GM11168 (cell line): Measurements from ENCODE around the gene PLEKHB1.

Experiments used
- in situ Hi-C: fragments of 300-500 bp; cut with MboI; formaldehyde crosslinking; loops from one replicate; pipeline ENCODE4 v1.12.0; 2022; ENCODE audit warnings: low sequenced_read_pairs; ENCODE audit not compliant: unreplicated experiment

PLEKHB1 gene

GRCh38 chr11:73647459-73648100, 1.2 kb downstream of the PLEKHB1 start:
- in situ Hi-C loops, result no loop called here

GRCh38 chr11:73648121-73648520, 1.7 kb downstream of the PLEKHB1 start:
- in situ Hi-C loops, result no loop called here

GRCh38 chr11:73648571-73649046, 2.2 kb downstream of the PLEKHB1 start:
- in situ Hi-C loops, result no loop called here

GRCh38 chr11:73649206-73649605, 2.8 kb downstream of the PLEKHB1 start:
- in situ Hi-C loops, result no loop called here

GRCh38 chr11:73650400-73650799, 4.0 kb downstream of the PLEKHB1 start:
- in situ Hi-C loops, result loop anchor here (25.0 kb wide), 1 partner anchor 238 kb away; no protein-coding TSS in a partner anchor

GRCh38 chr11:73651252-73651651, 4.9 kb downstream of the PLEKHB1 start:
- in situ Hi-C loops, result loop anchor here (25.0 kb wide), 1 partner anchor 239 kb away; no protein-coding TSS in a partner anchor

- in situ Hi-C loops, result loop anchor here (25.0 kb wide), 1 partner anchor 239 kb away; no protein-coding TSS in a partner anchor
These were observed 5.3 kb downstream of the PLEKHB1 start for GRCh38 chr11:73651661-73652045.

- in situ Hi-C loops, result loop anchor here (25.0 kb wide), 1 partner anchor 240 kb away; no protein-coding TSS in a partner anchor
These were observed 5.8 kb downstream of the PLEKHB1 start for GRCh38 chr11:73652046-73652730.

GRCh38 chr11:73652856-73653559, 6.6 kb downstream of the PLEKHB1 start:
- in situ Hi-C loops, result loop anchor here (25.0 kb wide), 1 partner anchor 241 kb away; no protein-coding TSS in a partner anchor

GRCh38 chr11:73653996-73654395, 7.6 kb downstream of the PLEKHB1 start:
- in situ Hi-C loops, result loop anchor here (25.0 kb wide), 1 partner anchor 242 kb away; no protein-coding TSS in a partner anchor

- in situ Hi-C loops, result loop anchor here (25.0 kb wide), 1 partner anchor 242 kb away; no protein-coding TSS in a partner anchor
These were observed 8.2 kb downstream of the PLEKHB1 start for GRCh38 chr11:73654482-73655021.

- in situ Hi-C loops, result loop anchor here (25.0 kb wide), 1 partner anchor 243 kb away; no protein-coding TSS in a partner anchor
These were observed 9.3 kb downstream of the PLEKHB1 start for GRCh38 chr11:73655686-73656085.

GRCh38 chr11:73656985-73657384, 10.6 kb downstream of the PLEKHB1 start:
- in situ Hi-C loops, result loop anchor here (25.0 kb wide), 1 partner anchor 245 kb away; no protein-coding TSS in a partner anchor

GRCh38 chr11:73659961-73660360, 13.6 kb downstream of the PLEKHB1 start:
- in situ Hi-C loops, result loop anchor here (10.0 to 25.0 kb wide), 2 partner anchors 185 to 248 kb away; no protein-coding TSS in a partner anchor

- in situ Hi-C loops, result loop anchor here (10.0 to 25.0 kb wide), 2 partner anchors 186 to 248 kb away; no protein-coding TSS in a partner anchor
These were observed 14.2 kb downstream of the PLEKHB1 start for GRCh38 chr11:73660497-73661034.

GRCh38 chr11:73661035-73661628, 14.8 kb downstream of the PLEKHB1 start:
- in situ Hi-C loops, result loop anchor here (10.0 to 25.0 kb wide), 2 partner anchors 186 to 249 kb away; no protein-coding TSS in a partner anchor

GRCh38 chr11:73662445-73663157, 16.2 kb downstream of the PLEKHB1 start:
- in situ Hi-C loops, result loop anchor here (10.0 to 25.0 kb wide), 2 partner anchors 188 to 250 kb away; no protein-coding TSS in a partner anchor
